GM19023 (cell line): Measurements from ENCODE around the gene FGD3.
A peak's percentile ranks its signal among the peaks of the same experiment; 100 is the strongest.

Experiments used
- ATAC-seq: cut with Tn5 transposase; IDR thresholded peaks from one replicate; pipeline ENCODE4 v1.9.1; 2021; ENCODE audit warnings: mild to moderate bottlenecking, moderate library complexity; ENCODE audit not compliant: unreplicated experiment

FGD3 gene

DNA sequence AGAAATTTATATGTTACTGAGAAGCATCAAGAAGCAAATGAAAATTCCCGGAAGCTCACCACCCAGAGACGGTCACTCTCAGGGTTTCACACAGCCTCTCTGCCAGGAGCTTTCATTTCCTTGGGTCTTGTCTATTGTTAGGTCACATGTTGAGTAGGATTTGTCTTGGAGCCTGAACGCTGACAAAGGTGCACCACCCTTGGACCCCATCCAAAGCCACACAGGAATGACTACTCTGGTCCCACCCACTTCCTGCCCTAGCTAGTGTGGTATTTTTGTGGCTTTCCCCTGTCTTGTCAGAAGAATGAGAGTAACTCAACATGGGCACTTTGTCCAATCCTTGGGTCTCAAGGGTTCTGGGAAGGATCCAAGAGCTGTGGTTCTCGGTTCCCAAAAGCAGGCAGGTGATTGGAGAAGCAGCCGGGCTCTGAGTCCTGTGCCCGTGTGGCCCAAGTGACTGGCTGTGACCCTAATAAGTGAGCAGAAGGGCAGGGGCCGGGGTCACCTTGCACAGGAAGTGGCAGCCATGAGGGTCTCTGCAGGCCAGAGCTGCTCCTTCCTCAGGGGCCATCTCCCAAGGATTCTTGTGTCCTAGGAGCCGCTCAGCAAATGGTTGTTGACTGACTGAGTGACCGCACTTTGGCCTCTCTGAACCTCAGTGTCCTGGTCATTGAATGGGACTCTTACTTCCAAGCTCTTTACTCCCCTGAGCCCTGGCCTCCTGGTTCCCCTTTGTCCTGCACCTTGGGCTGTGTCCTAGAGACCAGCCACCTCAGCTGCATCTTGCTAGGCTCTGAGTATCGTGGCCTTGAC is 6.9 kb downstream of the FGD3 start:
- no peak for ATAC-seq

DNA sequence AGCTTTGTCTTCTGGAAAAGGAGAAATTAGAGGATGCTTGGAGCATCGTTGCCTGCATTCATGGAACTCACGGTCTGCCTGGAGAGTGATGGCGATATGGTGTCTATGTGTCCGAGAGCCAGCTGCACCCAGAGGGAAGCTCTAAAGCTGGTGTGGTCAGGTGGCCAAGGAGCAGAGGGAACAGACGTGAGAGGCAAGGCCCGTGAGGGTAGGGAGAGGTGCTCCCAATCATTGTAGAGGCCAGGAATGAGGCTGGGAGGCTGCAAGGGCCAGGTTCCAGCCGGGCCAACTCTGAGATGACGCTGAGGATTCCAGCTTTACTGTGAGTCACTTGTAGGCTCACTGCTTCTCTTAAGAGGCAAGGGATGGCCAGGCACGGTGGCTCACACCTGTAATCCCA is 7.6 kb downstream of the FGD3 start:
- ATAC-seq = no peak

DNA sequence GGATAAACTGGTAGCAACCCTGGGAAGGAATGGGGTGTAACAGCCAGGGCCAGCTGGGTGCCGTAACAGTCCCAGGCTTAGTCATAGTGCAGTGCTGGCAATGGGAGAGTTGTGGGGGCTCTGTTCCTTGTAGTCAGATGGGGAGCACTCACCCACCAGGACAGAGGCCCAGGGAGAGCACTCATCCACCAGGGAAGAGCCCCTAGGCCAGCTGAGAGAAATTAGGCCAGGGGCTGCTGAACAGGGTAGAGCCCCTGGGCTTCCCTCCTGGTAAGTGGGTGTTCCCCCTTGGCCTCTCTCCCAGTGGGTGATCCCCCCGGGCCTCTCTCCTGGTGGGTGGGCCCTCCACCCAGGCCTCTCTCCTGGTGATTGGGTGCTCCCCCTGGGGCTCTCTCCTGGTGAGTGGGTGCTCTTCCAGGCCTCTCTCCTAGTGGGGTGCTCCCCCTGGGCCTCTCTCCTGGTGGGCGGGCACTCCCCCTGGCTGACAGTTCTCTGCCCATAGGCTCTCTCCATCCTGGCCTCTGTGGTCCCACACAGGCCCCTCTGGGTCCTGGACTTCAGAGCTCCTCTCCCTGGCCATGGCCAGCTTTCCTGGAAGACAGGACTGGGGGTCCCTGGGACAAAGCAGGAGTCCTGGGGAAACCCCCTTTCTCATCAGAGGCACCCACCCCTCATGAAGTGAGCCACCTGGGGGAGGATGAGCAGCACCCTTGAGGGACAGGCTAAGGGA is 13.4 kb downstream of the FGD3 start:
- ATAC-seq = no peak

DNA sequence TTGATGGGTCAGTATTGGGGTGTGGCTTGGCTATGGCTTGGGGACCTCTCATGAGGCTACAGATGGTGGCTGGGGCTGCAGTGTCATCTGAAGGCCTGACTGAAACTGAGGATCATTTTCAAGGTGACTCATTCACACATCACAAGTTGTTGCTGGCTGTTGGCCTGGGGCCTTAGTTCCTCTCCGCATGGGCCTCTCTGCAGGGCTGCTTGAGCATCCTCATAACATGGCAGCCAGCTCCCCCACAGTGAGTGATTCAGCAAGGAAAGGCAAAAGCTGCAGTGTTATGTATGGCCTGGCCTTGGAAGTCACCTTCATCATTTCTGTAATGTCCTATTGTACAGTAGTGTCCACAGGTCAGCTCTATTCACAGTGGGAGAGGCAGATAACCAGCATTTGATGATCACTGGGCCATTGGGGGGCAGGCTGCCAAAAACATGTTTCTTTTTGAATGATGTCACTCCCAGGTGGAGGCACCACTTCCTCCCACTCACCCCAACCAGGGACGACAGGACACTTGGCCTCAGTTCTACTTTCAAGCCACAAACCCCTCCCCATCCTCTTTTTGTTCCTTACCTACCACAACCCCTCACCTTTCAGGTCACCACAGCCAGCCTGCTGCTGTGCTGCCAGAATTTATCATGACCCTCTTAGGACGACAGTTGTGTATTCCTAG is 14.4 kb downstream of the FGD3 start:
- ATAC-seq = no peak

DNA sequence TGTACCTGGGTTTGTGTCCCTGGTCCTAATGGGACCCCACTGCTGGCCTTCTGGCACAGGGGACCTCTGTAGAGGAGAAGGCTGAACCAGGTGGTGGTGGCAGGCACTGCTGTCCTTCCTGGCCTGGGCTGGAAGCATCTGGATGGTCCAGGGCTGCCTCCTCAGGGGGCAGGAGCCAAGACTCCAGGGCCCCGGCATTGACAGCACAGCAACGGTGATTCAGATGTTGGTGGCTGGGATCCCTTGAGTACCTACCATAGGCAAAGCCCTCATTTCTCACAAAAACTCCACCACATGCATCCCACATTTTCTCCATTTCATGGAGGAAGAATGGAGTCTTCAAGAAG is 15.0 kb downstream of the FGD3 start:
- ATAC-seq = no peak

DNA sequence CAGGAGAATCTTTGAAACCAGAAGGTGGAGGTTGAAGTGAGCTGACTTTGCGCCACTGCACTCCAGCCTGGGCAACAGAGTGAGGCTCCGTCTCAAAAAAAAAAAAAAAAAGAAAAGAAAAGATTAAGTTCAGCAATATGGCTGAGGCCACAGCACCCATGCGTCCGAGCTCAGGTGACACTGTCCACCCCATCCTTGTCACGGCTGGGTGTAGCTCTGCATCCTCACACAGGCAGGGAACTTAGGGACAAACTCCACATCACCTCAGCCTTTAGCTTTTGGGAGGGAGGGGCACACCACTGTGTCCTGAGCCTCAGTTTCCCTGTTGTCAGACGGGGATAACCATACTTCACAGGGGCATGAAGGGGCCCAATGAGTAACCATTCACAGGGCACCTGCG is 15.5 kb downstream of the FGD3 start:
- ATAC-seq = no peak

DNA sequence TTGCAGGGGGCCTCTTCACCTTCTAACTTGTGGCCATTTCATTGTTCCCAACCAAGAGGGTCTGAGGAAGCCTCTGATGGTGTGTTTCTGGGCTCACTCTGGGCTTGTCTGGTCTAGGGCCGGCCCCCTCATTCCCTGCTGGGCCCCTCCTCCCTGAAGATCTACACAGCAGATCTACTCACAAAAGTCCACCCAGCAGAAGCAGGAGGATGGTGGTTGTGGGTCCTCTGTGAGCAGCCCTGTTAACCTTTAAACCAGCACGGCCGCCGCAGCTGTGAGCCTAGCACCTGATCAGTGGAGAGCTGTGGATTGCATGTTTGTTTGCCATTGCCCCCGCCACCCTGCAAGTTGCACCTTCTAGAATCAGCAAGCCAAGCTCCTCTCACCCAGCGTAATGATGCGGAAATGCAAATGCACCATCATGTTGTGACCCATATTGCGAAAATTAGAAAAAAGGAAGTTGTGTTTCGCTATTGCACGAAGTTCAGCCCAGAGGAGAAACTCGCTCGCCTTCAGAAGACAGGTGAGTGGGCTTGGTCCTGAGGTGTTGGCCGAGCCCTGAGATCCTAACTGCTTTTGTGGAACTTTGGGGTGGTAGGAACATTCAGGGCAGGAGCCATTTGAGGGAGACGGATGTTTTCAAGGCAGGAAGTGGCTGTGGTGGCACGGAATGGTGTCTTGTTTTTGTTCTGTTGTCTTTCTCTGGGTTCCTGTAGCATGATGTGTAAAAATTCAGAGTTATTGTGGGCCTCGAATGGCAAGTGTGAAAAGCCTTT is 16.7 kb downstream of the FGD3 start:
- ATAC-seq = peak; percentile 76

DNA sequence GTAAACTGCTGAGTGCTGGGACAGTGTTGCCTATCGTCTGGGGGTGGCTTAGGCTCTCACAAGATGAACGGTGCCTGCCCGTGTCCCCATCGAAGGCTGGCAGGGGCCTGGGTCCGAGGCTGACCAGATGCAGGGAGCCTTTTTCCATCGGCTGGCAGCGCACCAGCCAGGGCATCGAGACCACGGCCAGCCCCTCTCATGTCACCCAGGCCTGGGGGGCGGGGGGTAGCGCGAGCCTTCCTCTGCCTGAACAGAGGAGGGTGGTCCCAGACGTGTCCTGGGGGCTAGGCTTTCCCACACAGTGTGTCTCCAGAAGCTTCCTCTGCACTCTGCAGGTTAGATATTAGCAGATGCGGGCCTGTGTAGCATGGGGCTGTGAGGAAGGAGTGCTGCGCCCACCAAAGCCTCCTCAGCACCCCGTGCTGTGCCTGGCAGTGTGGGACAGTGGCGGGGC is 17.3 kb downstream of the FGD3 start:
- peak; percentile 15 for ATAC-seq

DNA sequence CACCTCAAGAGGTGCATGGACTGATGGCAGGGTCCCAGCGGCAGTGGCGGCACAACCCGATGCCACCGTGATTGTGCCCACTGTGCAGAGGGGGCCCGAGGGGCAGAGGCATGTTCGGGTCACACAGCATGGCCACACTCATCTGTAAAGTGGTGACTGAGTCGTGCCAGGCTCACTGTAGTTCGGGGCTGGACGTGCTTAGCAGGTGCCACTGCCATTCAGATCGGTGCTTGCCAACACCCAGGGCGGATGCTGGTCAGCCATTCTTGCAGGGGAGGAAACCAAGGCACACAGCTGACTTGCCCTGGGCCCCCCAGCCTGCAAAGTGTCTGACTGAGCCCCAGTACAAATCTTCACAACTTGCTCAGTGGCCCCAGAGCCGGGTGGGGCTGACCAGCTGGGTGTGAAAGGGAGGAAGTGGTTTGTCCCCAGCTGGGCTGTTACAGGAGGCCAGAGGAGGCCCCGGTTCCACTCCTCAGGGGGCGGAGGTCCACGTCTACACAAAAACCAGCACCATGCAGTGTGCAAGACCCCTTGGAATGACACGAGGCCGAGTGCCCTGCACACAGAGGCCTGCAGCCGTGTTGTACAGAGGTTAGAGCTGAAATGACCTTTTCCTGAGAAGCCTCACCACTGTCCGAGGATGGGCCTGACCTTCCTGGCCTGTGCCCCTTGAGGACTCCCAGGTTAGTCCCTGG is 17.9 kb downstream of the FGD3 start:
- ATAC-seq = no peak

DNA sequence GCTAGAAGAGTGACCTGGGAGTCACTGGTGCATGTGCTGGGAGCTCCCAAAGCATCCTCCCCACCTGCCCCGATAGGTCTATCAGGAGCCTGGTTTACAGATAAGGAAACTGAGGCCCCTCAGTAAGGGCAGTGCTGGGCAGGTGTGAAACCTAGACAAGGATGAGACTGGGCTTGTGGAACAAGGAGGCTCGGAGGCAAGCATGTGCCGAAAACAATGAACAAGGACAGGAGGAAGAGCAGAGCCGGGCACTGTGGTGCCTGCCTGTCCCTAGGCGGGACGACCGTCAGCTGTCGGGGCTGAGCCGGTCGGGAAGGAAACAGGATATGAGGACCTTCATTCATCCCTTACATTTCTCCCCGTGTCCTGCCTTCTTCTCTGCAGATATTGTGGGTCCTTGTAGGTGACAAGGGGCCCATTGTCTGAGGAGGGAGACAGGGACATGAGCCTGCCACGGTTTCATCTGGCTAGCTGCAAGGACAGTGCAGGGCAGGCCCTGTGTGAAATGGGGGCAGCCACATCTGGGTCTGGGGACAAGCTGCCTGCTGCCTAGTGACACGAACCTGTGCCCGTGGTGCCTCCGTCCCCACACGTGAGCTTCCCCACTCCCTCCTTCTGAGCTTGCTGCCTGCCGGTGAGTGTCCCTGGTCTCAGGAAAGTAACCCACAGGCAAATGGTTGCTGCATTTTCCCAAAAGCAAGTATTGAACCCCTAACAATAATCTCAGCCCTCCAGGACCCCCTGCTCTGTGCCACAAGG is 18.6 kb downstream of the FGD3 start:
- ATAC-seq = no peak

DNA sequence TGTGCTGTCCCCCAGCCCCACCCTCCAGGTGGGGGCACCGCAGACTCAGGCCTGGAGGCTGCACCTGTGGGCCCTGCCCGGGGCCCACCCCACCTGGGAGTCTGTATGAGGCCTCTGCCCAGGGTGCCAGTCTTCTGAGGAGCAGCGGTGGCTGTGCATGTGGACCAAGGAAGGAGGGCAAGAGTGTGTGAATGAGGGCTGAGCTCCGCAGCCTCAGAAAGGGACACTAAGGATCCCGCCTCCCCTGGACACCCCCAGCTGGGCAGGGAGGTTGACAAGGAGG is 19.1 kb downstream of the FGD3 start:
- ATAC-seq = no peak

DNA sequence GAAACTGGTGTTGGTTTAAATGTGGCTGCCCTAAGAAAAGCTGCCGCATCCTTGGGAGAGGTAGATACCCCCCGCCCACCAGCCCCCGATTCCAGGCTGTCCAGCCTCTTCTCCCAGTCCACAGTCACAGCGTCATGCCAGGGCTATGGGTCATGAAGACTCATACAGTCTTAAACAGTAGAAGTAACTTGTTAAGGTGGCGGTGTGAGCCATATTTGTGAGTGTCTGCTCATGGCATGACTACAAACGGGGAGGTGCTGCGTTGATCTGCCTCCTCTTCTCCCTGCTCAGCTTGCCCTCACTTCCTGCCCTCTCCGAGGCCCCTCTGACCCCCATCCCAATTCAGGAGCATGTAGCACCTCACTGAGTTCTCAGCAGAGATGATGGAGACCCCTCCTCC is 20.8 kb downstream of the FGD3 start:
- ATAC-seq = no peak

DNA sequence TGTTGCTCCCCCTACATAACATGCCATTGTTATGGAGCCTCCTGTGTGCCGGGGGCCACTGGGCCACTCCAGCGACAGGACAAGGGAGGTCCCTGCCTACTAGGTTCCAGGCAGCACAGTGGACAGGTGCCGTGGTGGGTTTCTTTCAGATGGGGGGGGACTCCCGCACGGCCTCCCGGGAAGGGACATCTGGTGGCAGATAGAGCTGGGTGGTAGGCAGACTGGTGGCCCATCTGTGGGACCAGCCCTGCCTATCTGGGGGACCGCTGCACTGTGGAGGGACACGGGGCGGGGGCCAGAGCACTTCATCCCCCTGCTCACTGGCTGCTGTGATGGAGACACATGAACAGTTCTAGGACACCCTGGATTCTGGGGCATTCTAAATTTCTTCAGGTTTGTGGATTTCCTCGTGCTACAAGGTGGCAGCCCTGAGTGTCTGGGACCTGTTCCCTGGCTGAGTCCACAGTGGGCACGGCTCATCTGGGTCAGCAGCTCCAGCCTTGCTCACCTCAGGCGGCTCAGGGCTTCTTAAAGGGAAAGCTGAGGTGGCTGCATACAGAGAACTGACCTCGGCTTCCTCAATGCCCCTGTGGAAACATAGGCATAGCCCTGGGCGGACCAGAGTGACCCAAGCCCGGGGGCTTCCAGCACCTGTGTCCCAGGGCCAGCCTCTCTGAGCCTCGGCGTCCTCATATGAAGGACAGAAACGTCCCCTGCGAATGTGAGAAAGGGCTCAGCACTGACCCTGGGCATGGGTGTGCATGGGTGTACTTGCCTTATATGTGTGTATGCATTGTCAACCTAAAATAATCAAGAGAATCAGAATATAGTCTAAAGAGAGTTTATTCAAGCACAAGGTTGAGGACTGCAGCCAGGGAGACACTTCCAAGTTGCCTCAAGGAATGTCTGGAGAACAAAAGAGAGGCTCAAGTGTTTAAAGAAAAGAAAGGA is 22.5 kb downstream of the FGD3 start:
- ATAC-seq = no peak

DNA sequence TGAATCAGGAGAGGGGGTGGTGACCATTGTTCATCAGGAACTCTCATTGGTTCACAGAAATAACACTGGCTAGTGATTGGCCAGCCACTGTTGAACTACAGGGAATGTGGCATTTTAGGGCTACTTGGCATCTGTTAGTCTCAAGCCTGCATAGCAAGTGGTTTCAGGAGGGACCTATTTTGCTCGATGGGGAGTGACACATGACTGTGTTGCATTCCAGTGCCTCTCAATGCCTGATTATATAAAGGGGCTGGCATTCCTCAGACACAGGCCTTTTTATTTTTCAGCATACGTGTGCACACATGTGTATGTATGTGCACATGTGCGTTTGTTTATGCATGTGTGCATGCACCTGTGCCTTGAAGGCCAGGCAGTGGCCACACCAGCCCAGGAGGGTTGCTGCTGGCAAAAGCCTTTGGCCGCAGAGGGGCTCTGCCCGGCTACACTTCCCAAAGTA is 23.2 kb downstream of the FGD3 start:
- no peak for ATAC-seq

DNA sequence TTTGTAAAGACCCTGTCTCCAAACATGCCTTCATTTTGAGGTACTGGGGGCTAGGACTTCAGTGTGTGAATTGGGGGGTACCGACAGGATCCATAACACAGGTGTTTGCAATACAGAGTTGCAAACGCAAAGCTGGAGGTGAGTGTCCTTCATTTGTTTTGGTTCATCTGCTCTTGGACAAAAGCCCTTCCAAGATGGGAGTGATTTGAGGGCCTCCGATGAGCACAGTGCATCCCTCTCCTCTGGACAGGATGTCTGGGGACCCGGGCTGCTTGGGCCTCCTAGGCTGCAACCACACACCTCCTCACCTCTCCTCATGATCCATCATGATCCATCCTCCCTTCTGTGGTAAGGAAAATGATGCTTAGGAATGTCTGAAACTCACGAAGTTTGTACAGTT is 23.8 kb downstream of the FGD3 start:
- ATAC-seq = no peak

DNA sequence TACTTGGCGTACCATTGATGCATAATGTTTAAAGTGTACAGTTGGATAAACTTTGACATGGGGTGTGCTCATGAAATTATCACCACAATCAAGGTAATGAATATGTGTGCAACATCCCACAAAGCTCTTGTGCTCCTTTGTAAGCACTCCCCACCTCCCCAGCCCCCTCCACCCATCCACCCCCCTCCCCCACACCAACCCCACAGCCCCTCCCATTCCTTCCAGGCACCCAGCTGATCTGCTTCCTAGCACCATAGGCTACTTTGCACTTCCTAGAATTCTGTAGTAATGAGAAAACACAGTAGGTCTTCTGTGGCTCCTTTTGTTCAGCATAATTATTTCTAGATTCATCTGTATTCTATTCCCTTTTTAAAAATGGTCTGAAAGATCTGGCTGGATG is 24.5 kb downstream of the FGD3 start:
- no peak for ATAC-seq

DNA sequence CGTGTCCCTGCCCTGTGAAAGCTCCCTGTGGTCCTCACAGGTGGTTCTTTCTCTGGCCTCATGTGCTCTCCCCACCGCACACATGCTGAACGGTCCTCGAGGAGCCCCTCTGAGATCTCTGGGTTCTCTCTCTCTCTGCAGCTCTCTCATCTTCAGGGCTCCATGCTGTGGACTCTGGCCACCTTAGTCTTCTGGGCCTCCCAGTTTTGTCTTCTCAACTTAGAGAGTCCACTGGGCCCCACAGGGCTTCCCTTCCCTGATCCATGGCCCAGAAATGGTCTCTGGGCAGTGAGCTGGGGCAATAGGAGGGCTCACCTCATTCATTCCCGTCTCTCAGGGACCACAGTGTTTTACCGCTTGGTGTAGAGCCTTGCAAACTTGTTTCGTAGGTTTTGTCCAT is 26.4 kb downstream of the FGD3 start:
- ATAC-seq = no peak

DNA sequence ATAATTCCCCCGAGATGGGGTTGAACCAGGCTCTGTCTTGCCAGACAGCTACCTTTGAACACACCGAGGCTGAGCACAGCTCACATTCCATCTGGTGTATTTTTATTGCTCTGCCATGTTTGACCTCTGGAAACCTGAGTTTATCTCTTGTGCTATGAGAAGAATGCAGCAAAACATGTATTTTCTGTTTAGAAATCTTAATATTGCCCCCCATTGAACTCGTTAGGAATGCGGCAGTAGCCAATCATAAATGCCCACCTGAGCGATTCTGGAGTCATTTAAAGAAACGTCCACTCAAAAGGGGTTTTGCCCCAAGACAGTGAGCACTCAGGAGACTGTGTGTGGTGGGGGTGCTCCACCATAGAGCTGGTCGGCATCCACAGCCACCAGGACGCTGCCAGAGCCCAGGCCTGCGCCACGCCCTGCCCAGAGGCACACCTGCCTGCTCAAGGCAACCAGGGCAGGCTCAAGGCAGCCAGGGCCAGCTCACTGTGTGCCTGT is 26.9 kb downstream of the FGD3 start:
- no peak for ATAC-seq
